Measurements from ENCODE around the gene RAD23B. TPM values are rescaled to one million over a fixed set of nuclear protein-coding genes. Genes with fewer than 3 reads are reported as not detected.
"Not testable (repeated sequence)": the region's sequence is repeated elsewhere in the genome, so short reads cannot be mapped to it uniquely, and the experiment has no call there.

RAD23B gene
- total RNA-seq, 2 donors from 2014 or later: 93.9 to 99.0 TPM

GRCh38 chr9:107285286-107285685 is 2.2 kb downstream of the RAD23B start:
- intact Hi-C loops (cut with DNase I, micrococcal nuclease): no loop called here
- DNase-seq: no peak

GRCh38 chr9:107286057-107286456 is 3.0 kb downstream of the RAD23B start:
- intact Hi-C loops (cut with DNase I, micrococcal nuclease): no loop called here
- DNase-seq (no peak), ATAC-seq (no peak)

More at GRCh38 chr9:107285286-107285685, 2.2 kb downstream of the RAD23B start:
- no peak for ATAC-seq

GRCh38 chr9:107288701-107289100 is 5.6 kb downstream of the RAD23B start:
- DNase-seq (no peak), ATAC-seq (no peak)
- intact Hi-C loops (cut with DNase I, micrococcal nuclease): no loop called here

- intact Hi-C loops (cut with DNase I, micrococcal nuclease): no loop called here
- ATAC-seq (no peak), DNase-seq (no peak)
Observed at GRCh38 chr9:107290619-107291018, 7.5 kb downstream of the RAD23B start.

- intact Hi-C loops (cut with DNase I, micrococcal nuclease): no loop called here
- no peak for ATAC-seq
- no peak for DNase-seq
Observed at GRCh38 chr9:107292821-107293542, 9.9 kb downstream of the RAD23B start.

- ATAC-seq: no peak
- DNase-seq: no peak
- intact Hi-C loops (cut with DNase I, micrococcal nuclease): no loop called here
Observed at GRCh38 chr9:107293543-107294085, 10.5 kb downstream of the RAD23B start.

- ATAC-seq (no peak), DNase-seq (no peak)
- intact Hi-C loops (cut with DNase I, micrococcal nuclease): no loop called here
Observed at GRCh38 chr9:107294756-107295155, 11.7 kb downstream of the RAD23B start.

- no peak for ATAC-seq
- intact Hi-C loops (cut with DNase I, micrococcal nuclease): no loop called here
Observed at GRCh38 chr9:107295995-107296394, 12.9 kb downstream of the RAD23B start.

GRCh38 chr9:107296592-107296991 is 13.5 kb downstream of the RAD23B start:
- intact Hi-C loops (cut with DNase I, micrococcal nuclease); DNase-seq; ATAC-seq: not testable (repeated sequence)

More at GRCh38 chr9:107295995-107296394, 12.9 kb downstream of the RAD23B start:
- DNase-seq: no peak

GRCh38 chr9:107299437-107299836 is 16.4 kb downstream of the RAD23B start:
- DNase-seq: no peak
- intact Hi-C loops (cut with DNase I, micrococcal nuclease): no loop called here
- ATAC-seq: peak; percentile 26

- DNase-seq (no peak), ATAC-seq (no peak)
- intact Hi-C loops (cut with DNase I, micrococcal nuclease): no loop called here
Observed at GRCh38 chr9:107306308-107306707, 23.2 kb downstream of the RAD23B start.

- ATAC-seq: no peak
- intact Hi-C loops (cut with DNase I, micrococcal nuclease): no loop called here
- DNase-seq: no peak
Observed at GRCh38 chr9:107307331-107307730, 24.3 kb downstream of the RAD23B start.

- no peak for DNase-seq
- ATAC-seq: no peak
Observed at GRCh38 chr9:107308461-107308860, 25.4 kb downstream of the RAD23B start.

GRCh38 chr9:107309271-107309670 is 26.2 kb downstream of the RAD23B start:
- no peak for DNase-seq
- intact Hi-C loops (cut with DNase I, micrococcal nuclease): no loop called here
- no peak for ATAC-seq

More at GRCh38 chr9:107308461-107308860, 25.4 kb downstream of the RAD23B start:
- intact Hi-C loops (cut with DNase I, micrococcal nuclease): no loop called here

- no peak for ATAC-seq
- intact Hi-C loops (cut with DNase I, micrococcal nuclease): no loop called here
Observed at GRCh38 chr9:107312376-107313050, 29.4 kb downstream of the RAD23B start.

GRCh38 chr9:107313555-107314096 is 30.5 kb downstream of the RAD23B start:
- intact Hi-C loops (cut with DNase I, micrococcal nuclease): no loop called here
- no peak for DNase-seq
- ATAC-seq: no peak

More at GRCh38 chr9:107312376-107313050, 29.4 kb downstream of the RAD23B start:
- DNase-seq: no peak

GRCh38 chr9:107314763-107315162 is 31.7 kb downstream of the RAD23B start:
- DNase-seq: no peak
- intact Hi-C loops (cut with DNase I, micrococcal nuclease): no loop called here
- ATAC-seq: no peak

- intact Hi-C loops (cut with DNase I, micrococcal nuclease): no loop called here
- DNase-seq (no peak), ATAC-seq (no peak)
Observed at GRCh38 chr9:107316795-107317661, 33.9 kb downstream of the RAD23B start.

GRCh38 chr9:107322643-107323042 is 39.6 kb downstream of the RAD23B start:
- no peak for ATAC-seq
- intact Hi-C loops (cut with DNase I, micrococcal nuclease): no loop called here
- DNase-seq: no peak
